Ovary (tissue), 9 donors: ENCODE results near the gene LCLAT1. TPM values are rescaled to one million over a fixed set of nuclear protein-coding genes. Genes with fewer than 3 reads are reported as not detected.

Source experiments
- DNase-seq, 5 donors: peaks; one replicate each; pipeline ENCODE4 v3.0.0-alpha.2; 2019 to 2020
- H3K27ac ChIP-seq, 2 donors: fragments of 200-600 bp; one replicate each; pipeline versions ENCODE4 v1.5.1 to v1.8.0; 2019 to 2022
- H3K27me3 ChIP-seq: fragments of 200-600 bp; one replicate; pipeline ENCODE4 v1.8.0; 2022
- H3K36me3 ChIP-seq: fragments of 200-600 bp; sonication (generic); one replicate; pipeline ENCODE4 v1.5.1; 2019
- H3K4me1 ChIP-seq: one replicate; pipeline ENCODE4 v1.8.1; 2013; ENCODE audit warnings: mild to moderate bottlenecking, moderate library complexity; ENCODE audit not compliant: insufficient read depth
- H3K4me3 ChIP-seq: fragments of 200-600 bp; sonication (generic); one replicate; pipeline ENCODE4 v1.5.1; 2017
- H3K9me3 ChIP-seq, 2 donors: fragments of 200-600 bp in 1 of 2; sonication (generic) in 1 of 2; one replicate each; pipeline versions ENCODE4 v1.5.1 to v1.8.1; 2013 to 2019; ENCODE audit warnings: mild to moderate bottlenecking in 1 of 2, moderate library complexity in 1 of 2
- EP300 ChIP-seq: sonication (generic); formaldehyde crosslinking; IDR thresholded peaks from one replicate; pipeline ENCODE4 v1.6.1; 2017; ENCODE audit warnings: antibody characterized with exemption
- POLR2A ChIP-seq: fragments of 450-650 bp; IDR thresholded peaks from one replicate; pipeline ENCODE4 v1.6.1; 2017; ENCODE audit warnings: antibody characterized with exemption, mild to moderate bottlenecking, moderate library complexity
- WGBS, 3 donors: extraction: QIAGEN DNeasy Blood & Tissue Kit in 1 of 3; methylation state at CpG; one replicate each; pipeline versions ENCODE4 v1.1.5 to v1.1.7; 2013 to 2017; 5-methylcytosine and 5-hydroxymethylcytosine counted together
- intact Hi-C, 4 donors: fragments of 100-400 bp; cut with DNase I; formaldehyde crosslinking; loops; one replicate each; pipeline versions ENCODE4 v1.11.0 to v1.15.1; 2022 to 2023
- polyA plus RNA-seq, 2 donors: library from polyadenylated mRNA; stranded (reverse); fragments of 200-250 nt in 1 of 2; fragments of 350-450 nt in 1 of 2; fragmentation: Illumina TruSeq in 1 of 2; extraction: RNeasy Lipid Tissue Mini Kit (QIAGEN cat#74804) in 1 of 2; gene quantifications; one replicate each; pipeline ENCODE4 v1.2.3, GENCODE V29; 2013 to 2014
- total RNA-seq, 7 donors: library from RNA; depleted of rRNA in 2 of 7; stranded (reverse); fragments of >200 nt in 2 of 7; fragmentation: NEBNext Ultra II Directional in 3 of 7; extraction: Animal tissue kit (Norgen Biotek cat#: 25700) in 3 of 7; gene quantifications; one replicate each; pipeline versions ENCODE4 v1.1.0 to v1.2.4, GENCODE V29; 2016 to 2023
- TF ChIP-seq, protein P1 (sequence below), 3 donors: fragments of 450-650 bp in 2 of 3; fragments of 200-600 bp in 1 of 3; IDR thresholded peaks; one replicate each; pipeline versions ENCODE4 v1.5.1 to v1.8.0; 2016 to 2022; ENCODE audit warnings: antibody characterized with exemption in 3 of 3, mild to moderate bottlenecking in 1 of 3
- donor health status: DM: no; HTN: no; CAD: no; lungs with moderate emphysema.
- donor health status: DM: no; HTN: no; CAD: no.
- donor health status: Bipolar disorder and iron deficiency.
- donor health status: DM: yes; HTN: yes; CAD: no.
- donor health status: DM: no; HTN: no; CAD: no.
- donor health status: DM: yes; HTN: yes; CAD: no.

LCLAT1 gene
- total and polyA plus RNA-seq, 9 donors, result 3.2 to 26.5 (median 22.6) TPM

DNA sequence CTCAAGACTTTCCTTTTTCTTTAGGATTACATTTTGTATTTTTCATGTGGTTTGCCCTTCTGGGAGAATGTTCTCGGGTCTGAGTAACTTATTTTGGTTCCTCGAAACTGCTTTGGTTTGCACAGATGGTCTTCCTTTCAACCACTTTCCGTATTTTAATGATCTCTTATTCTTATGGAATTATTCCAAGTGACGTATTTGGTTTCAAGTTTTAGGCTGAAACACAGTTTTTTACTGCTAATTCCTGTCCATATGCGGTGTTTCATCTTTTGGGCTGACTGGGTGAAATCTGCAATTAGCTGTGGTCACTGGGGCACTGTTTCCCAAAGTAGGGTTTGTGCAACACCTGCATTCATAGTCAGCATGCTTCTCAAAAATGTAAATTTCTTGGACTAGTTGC is 237.5 kb downstream of the LCLAT1 start:
- 27 to 50% (median 41%) methylated on average over 5 of the region's 5 CpGs for WGBS, 3 donors
- Histone ChIP-seq H3K27me3 (no peaks in the 10 kb centered on the region), H3K9me3 (no peaks in the 10 kb centered on the region), H3K27ac (no peak overlapping the region), H3K4me1 (peaks cover 5% of the 10 kb centered on the region), H3K36me3 (no peaks in the 10 kb centered on the region), H3K4me3 (no peak overlapping the region)
- TF ChIP-seq, protein P1, sequence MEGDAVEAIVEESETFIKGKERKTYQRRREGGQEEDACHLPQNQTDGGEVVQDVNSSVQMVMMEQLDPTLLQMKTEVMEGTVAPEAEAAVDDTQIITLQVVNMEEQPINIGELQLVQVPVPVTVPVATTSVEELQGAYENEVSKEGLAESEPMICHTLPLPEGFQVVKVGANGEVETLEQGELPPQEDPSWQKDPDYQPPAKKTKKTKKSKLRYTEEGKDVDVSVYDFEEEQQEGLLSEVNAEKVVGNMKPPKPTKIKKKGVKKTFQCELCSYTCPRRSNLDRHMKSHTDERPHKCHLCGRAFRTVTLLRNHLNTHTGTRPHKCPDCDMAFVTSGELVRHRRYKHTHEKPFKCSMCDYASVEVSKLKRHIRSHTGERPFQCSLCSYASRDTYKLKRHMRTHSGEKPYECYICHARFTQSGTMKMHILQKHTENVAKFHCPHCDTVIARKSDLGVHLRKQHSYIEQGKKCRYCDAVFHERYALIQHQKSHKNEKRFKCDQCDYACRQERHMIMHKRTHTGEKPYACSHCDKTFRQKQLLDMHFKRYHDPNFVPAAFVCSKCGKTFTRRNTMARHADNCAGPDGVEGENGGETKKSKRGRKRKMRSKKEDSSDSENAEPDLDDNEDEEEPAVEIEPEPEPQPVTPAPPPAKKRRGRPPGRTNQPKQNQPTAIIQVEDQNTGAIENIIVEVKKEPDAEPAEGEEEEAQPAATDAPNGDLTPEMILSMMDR (IDR thresholded peaks at IDR 0.05), result no peak
- TF ChIP-seq EP300 (no peak), POLR2A (no peak)
- intact Hi-C loops, result no loop called here
- DNase-seq, result no peak

DNA sequence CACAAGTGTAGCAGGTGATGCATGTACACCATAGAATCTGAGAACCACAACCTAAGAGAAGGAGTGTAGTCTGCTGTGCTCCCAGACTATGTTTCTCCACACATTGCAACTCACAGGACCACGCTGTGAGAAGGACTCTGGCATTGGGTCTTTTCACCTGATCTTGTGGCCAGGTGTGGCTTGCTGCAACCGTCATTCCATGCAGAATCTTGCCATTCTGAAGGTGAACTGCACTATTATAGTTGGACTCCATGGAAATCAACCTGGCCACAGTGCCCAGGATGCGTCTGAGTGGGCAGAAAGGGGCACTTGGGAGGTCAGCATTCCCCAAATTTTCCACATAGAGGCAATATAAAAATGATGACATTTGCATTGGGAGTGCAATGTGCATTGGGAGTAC is 237.9 kb downstream of the LCLAT1 start:
- no peaks in the 10 kb centered on the region for H3K9me3 ChIP-seq
- TF ChIP-seq POLR2A, result no peak
- DNase-seq, result no peak
- H3K27me3 ChIP-seq, result no peaks in the 10 kb centered on the region
- no peak overlapping the region for H3K27ac ChIP-seq
- peaks cover 8% of the 10 kb centered on the region for H3K4me1 ChIP-seq
- no peaks in the 10 kb centered on the region for H3K36me3 ChIP-seq
- H3K4me3 ChIP-seq, result no peak overlapping the region
- WGBS, 3 donors, result 86 to 93% (median 93%) methylated on average over 3 of the region's 3 CpGs
- intact Hi-C loops, result loop anchor here in 1 of 4 donors (5.0 kb wide), 1 partner anchor 173 kb away; no protein-coding TSS in a partner anchor

DNA sequence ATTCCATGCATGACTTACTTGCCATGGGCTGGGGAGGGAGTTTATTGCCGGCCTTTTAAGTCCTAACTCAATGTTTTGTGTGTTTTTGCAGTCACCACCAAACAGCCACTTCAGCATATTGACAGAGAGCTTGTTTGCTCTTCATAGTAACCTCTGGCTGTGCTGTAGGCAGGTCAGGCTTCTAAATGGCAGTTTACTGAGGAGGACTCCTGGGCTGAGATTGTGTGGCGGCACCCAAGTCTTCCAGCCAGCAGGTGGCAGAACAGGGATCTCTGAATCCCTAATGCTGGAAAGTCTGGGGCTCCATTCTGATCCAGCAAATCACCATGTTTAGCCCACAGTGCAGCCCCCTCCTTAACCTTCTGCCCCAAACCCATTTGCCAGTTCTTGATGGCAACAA is 239.0 kb downstream of the LCLAT1 start:
- TF ChIP-seq EP300 (no peak), POLR2A (no peak)
- TF ChIP-seq, protein P1 (IDR thresholded peaks at IDR 0.05), result no peak
- no peak for DNase-seq

DNA sequence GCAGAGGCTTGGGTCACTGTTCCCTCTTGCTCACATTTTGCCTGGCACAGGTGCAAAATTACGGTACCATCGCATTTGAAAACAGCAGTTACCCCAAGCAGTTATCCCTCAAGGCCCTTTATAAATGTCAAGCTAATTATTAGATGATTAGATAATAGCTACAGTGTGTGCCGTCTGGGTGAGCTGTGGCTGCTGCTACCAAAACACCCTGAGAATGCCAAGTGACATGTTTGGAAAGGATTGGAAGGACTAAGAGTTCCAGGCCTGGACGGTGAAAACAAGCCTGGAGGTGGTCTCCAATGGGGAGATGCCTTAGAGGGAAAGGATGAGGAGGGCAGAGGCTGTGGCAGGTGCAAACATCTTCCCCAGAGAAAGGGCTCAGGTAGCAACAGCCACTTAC is 239.6 kb downstream of the LCLAT1 start:
- Histone ChIP-seq H3K9me3 (no peaks in the 10 kb centered on the region), H3K4me3 (no peak overlapping the region), H3K36me3 (no peaks in the 10 kb centered on the region), H3K27ac (no peak overlapping the region), H3K27me3 (no peaks in the 10 kb centered on the region), H3K4me1 (peaks cover 12% of the 10 kb centered on the region)
- WGBS, 3 donors, result 62 to 72% (median 69%) methylated on average over 4 of the region's 4 CpGs
- TF ChIP-seq POLR2A (no peak), EP300 (no peak)
- TF ChIP-seq, protein P1 (IDR thresholded peaks at IDR 0.05), result no peak
- DNase-seq, result no peak
- intact Hi-C loops, result loop anchor here in 1 of 4 donors (5.0 kb wide), 1 partner anchor 174 kb away; no protein-coding TSS in a partner anchor

More for the DNA sequence above, 239.0 kb downstream of the LCLAT1 start:
- Histone ChIP-seq H3K36me3 (no peaks in the 10 kb centered on the region), H3K27ac (no peak overlapping the region), H3K27me3 (no peaks in the 10 kb centered on the region), H3K4me1 (peaks cover 12% of the 10 kb centered on the region), H3K4me3 (no peak overlapping the region), H3K9me3 (no peaks in the 10 kb centered on the region)
- WGBS, 3 donors, result 89 to 98% (median 92%) methylated on average over 2 of the region's 2 CpGs
- intact Hi-C loops, result loop anchor here in 1 of 4 donors (5.0 kb wide), 1 partner anchor 174 kb away; no protein-coding TSS in a partner anchor

DNA sequence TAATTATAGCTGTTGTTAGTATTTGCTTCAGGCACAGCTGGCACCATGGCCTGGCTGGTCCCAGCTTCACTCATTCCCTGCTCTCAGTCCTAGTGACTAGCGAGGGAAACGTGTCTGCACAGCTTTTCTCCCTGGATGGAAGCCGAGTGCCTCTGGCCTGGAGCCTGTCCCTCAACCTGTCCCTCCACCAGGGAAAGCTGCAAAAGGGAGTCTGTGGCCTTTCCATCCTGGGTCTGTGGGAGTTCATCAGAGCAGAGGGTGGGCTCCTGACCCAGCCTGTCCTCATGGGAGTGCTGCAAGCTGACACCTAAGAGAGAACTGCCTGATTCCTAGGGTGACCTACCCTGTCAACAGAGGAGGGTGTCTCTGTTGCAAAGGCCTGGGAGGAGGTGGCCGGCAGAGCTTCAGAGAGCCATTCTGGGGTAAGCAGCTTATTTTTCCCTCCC is 241.9 kb downstream of the LCLAT1 start:
- Histone ChIP-seq H3K36me3 (no peaks in the 10 kb centered on the region), H3K4me3 (no peak overlapping the region), H3K27ac (peak overlapping the region in 1 of 2 donors; percentile 19), H3K9me3 (no peaks in the 10 kb centered on the region), H3K4me1 (peaks cover 12% of the 10 kb centered on the region), H3K27me3 (no peaks in the 10 kb centered on the region)
- WGBS, 3 donors, result 51 to 72% (median 64%) methylated on average over 4 of the region's 4 CpGs
- TF ChIP-seq, protein P1 (IDR thresholded peaks at IDR 0.05), result no peak
- TF ChIP-seq POLR2A (no peak), EP300 (no peak)
- intact Hi-C loops, result loop anchor here in 1 of 4 donors (5.0 kb wide), 1 partner anchor 177 kb away; no protein-coding TSS in a partner anchor
- no peak for DNase-seq
